Right hindlimb (tissue), 1 donor: ENCODE data around the gene CADPS2.

Source experiments
- DNase-seq: peaks from one replicate; pipeline ENCODE4 v3.0.0-alpha.2; 2018

Gene CADPS2

DNA sequence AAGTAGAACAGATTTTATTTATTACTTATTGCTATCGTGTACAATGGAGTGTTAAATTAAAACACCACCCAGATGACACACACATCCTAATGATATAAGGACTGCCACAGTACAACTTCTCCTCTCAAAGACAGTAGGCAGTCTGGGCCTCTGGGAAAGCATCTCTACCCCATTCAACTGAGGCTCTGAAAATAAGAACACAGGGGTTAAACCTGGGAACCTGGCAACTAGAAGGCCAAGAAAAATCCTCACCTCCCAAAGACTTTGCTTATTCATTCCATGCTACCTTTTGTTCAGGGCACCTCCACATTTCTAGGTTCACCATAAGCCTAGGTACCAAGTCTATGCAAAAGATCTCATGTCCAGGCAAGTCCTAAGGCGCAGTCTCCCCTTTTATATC is 456.3 kb downstream of the CADPS2 start:
- no peak for DNase-seq

- no peak for DNase-seq
Measured at GRCh38 chr7:122425731-122426130, 460.5 kb downstream of the CADPS2 start.

DNA sequence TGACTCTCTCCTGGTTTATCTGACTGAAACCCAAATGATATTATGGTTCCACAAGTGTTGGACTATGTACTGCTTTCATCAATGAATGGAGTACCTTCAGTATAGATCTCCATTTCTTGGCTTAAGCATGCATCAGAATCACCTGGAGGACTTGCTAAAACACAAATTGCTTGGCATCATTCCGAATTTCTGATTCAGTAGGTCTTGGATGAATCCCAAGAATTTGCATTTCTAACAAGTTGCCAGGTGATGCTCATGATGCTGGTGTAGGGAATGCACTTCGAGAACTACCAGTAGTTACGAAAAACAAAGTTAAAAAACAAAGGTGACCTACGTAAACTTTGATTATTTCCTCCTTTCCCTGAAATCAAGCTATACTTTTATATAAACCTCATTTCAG is 462.7 kb downstream of the CADPS2 start:
- DNase-seq: no peak

DNA sequence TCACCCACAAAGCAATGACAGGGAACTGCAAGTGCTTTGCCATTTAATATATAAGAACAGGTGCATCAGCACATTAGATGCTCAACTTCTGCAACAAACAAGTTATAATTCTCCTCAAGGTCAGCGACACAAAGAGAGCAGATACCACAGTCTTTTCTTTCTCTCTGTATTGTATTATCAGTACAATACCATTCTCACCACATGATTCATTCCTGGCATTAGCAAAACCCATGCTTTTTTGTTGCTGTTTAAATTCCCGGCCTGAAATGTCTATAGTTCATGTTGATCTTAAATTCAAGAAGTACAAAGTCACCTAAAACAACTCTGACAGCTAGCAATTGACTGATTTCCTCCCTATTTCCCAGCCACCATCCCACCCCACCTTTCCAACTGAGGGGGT is 469.9 kb downstream of the CADPS2 start:
- no peak for DNase-seq

DNA sequence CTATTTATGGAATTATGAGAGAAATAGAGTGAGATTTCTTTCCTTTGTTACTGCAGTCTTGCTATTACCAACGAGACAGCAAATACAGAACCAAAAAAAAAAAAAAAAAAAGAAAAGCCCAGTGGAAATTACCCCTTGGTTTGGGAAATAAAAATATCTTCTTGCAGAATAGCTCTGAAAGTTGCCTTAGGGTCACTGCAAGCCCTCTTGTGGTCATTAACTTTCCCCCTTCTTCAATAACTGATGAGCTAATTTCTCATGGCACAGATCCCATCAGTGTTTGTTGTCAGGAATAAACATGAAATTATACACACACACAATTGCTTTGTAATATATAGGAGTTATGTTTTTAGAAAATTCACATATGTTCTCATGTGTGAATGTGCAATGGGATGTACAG is 470.8 kb downstream of the CADPS2 start:
- DNase-seq: no peak

- DNase-seq: no peak
Measured at GRCh38 chr7:122413339-122413738, 472.9 kb downstream of the CADPS2 start.

- DNase-seq: no peak
Measured at GRCh38 chr7:122412883-122413282, 473.4 kb downstream of the CADPS2 start.

DNA sequence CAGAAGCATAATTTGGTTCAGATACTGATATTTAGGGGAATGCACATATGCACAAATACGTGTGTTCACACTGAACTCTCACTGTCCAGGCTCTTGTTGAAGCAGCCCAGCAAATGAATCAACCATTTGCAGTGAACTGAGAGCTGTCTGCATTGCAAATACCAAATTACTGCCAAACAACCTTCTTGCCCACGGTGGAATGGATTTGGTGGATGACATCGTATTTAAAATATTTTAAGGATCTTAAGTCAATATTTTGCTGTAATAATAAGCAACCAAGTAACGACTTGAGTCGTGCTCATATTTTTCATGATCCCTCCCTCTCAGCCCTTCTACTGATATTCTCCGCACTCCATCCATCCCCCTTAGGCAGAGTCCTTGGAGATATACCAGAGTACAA is 473.8 kb downstream of the CADPS2 start:
- DNase-seq: no peak

- no peak for DNase-seq
Measured at GRCh38 chr7:122407195-122407594, 479.1 kb downstream of the CADPS2 start.

GRCh38 chr7:122403113-122403512 is 483.1 kb downstream of the CADPS2 start:
- no peak for DNase-seq

DNA sequence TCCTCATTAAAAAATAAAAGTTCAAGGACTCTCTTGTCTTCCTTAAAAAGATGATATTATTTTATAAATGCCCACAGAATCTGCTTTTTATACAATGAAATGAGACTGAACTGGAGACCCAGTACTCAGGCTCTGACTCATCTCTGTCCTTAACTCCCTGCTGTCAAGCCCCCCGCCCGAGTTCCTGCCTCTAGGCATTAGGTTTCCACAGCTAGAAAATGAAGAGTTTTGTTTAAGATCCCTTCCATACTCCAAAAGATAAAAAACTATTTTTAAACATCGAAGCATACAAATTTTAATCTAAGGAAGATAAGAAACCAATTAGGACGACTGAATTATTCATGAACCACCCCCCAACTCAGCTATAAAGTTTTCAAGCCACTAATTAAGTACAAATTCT is 484.0 kb downstream of the CADPS2 start:
- DNase-seq: no peak

DNA sequence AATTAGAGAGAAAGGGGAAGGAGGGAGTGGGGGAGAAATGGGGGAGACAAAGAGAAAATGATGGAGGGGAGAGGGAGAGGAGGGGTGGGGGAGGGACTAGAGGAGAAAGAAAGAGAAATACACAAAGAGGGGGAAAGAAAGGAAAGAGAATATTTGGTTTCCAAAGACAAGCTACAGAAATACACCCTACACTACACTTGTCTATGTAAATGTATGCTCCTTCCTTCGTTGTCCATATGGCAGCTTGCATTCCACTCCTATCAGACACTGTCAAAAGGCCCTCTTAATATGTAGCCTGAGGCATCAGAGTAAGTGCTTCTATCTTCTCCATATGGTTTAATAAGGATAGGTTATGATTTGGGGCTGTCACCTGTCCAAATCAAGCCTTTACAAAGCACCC is 488.9 kb downstream of the CADPS2 start:
- no peak for DNase-seq

DNA sequence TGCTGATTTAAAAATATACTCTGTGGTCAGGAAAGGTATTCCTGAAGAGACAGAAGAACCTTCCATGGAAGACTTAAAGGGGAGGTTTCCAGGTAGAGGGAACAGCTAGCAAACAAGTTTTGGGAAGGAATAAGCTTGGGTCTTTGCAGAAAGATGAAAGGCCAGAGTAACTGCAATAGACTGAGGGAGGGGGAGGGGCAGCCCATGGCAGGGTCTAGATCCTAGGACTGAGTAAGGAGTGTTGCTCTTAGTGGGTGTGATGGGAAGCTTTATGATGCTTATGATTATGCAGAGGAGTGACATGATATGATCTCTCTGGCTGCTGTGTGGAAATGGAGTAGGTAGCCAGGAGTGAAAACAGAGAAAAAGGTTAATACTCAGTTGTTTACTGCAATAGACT is 491.7 kb downstream of the CADPS2 start:
- DNase-seq: no peak

- no peak for DNase-seq
Measured at GRCh38 chr7:122384528-122384927, 501.7 kb downstream of the CADPS2 start.

DNA sequence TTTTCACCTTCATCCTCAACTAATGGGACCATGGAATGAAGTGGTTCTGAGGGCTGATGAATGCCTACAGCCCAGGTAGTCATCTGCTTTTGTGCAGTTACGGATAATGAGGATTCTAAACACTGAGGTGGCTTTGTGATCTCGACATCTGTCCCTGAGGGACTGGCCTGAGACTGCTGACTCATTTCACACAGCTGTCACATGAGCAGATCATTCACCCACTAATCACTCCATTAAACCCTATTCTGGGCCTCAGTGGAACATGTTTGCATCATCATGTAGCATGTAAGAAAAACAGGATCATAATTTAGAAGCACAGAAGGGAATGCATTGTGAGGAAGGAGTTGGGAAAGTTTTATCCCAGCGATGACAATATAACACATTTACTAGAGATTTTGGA is 502.3 kb downstream of the CADPS2 start:
- DNase-seq: no peak

DNA sequence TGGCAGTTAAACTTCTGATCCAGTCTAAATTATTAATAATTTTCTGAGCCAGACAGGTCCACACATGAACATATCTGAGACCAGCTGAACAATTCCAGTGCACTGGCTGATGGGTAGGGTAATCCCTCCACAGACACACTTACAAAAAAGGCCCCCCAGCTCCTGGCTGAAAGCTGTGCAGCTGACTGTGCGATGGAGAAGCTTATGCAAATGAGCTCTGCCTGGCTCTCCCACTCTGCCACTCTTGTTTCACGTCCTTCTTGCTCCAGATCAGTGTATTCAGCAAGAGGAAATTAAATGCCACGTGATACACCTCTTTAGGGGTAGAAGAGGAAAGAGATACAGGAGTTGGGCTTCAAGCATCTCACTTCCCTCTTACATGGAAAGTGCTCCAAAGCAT is 505.3 kb downstream of the CADPS2 start:
- DNase-seq: no peak

GRCh38 chr7:122379491-122379890 is 506.8 kb downstream of the CADPS2 start:
- DNase-seq: no peak

- no peak for DNase-seq
Measured at GRCh38 chr7:122369756-122370155, 516.5 kb downstream of the CADPS2 start.

GRCh38 chr7:122364761-122365280 is 521.4 kb downstream of the CADPS2 start:
- DNase-seq: no peak

DNA sequence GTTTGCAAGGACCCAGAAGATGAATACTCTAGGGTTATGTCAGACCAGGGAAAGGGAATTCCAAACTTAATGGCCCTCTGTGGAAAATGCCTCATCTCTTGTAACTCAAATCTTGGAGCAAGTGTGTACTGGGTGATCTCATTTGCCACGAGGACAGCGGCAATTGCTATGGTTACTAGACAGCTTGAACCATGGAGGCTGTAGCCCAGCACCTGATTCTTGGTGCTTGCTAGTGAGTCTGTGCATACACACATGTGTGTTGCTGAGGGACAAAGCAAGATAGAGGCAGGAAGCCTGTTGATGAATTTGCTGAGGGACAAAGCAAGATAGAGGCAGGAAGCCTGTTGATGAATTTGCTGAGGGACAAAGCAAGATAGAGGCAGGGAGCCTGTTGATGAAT is 523.1 kb downstream of the CADPS2 start:
- no peak for DNase-seq

DNA sequence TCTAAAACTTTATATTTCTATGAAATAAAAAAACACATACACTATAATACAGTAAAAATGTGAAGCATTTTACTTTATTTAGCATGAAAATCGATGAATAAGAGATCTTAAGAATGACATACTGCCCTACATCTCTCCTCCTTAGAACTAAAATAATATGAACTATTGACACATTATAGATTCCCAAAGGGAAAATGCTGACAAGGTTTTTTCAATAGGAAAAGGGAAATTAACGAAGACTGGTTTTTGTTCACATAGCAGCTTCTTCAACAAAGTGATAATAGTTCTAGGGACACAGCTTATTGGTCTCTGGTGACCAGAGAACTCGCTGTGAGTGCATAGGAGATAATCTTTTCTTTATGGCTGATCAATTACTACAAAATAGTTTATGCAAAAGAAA is 523.8 kb downstream of the CADPS2 start:
- DNase-seq: no peak

- DNase-seq: no peak
Measured at GRCh38 chr7:122354656-122355055, 531.6 kb downstream of the CADPS2 start.

GRCh38 chr7:122352454-122352853 is 533.8 kb downstream of the CADPS2 start:
- DNase-seq: no peak

- no peak for DNase-seq
Measured at GRCh38 chr7:122350701-122351100, 535.6 kb downstream of the CADPS2 start.

GRCh38 chr7:122344303-122344620 is 542.0 kb downstream of the CADPS2 start:
- DNase-seq: no peak
